Measurements from ENCODE around the gene CD300C.
"Not testable (repeated sequence)": the region's sequence is repeated elsewhere in the genome, so short reads cannot be mapped to it uniquely, and the experiment has no call there.

CD300C gene

GRCh38 chr17:74545843-74546230, at the start of gene CD300C:
Gene CD300C, minus strand, starts transcription at chr17:74546115. Its CDS starts 333 bp downstream, at chr17:74545782.
- no peak for DNase-seq (ENCODE audit: low read depth in 2 of 2)

GRCh38 chr17:74595037-74595750, 49.3 kb upstream of the CD300C start:
- no peak for DNase-seq (ENCODE audit: low read depth in 2 of 2)

- no peak for DNase-seq (ENCODE audit: low read depth in 2 of 2)
Measured at GRCh38 chr17:74592087-74592990, 46.4 kb upstream of the CD300C start, which contains the start of gene CD300LD. Gene CD300LD, minus strand, starts transcription at chr17:74592283. Its CDS starts 81 bp downstream, at chr17:74592202.

- DNase-seq (ENCODE audit: low read depth in 2 of 2): no peak
Measured at GRCh38 chr17:74591503-74591902, 45.6 kb upstream of the CD300C start.

- no peak for DNase-seq (ENCODE audit: low read depth in 2 of 2)
Measured at GRCh38 chr17:74585711-74586110, 39.8 kb upstream of the CD300C start.

- no peak for DNase-seq (ENCODE audit: low read depth in 2 of 2)
Measured at GRCh38 chr17:74584292-74585060, 38.6 kb upstream of the CD300C start.

- no peak for DNase-seq (ENCODE audit: low read depth in 2 of 2)
Measured at GRCh38 chr17:74582633-74583032, 36.7 kb upstream of the CD300C start.

GRCh38 chr17:74579900-74580299, 34.0 kb upstream of the CD300C start:
- DNase-seq (ENCODE audit: low read depth in 2 of 2): no peak

GRCh38 chr17:74578979-74579378, 33.1 kb upstream of the CD300C start:
- DNase-seq (ENCODE audit: low read depth in 2 of 2): no peak

GRCh38 chr17:74574489-74575142, 28.7 kb upstream of the CD300C start:
- DNase-seq (ENCODE audit: low read depth in 2 of 2): no peak

- DNase-seq (ENCODE audit: low read depth in 2 of 2): not testable (repeated sequence)
Measured at GRCh38 chr17:74573635-74574034, 27.7 kb upstream of the CD300C start.

- no peak for DNase-seq (ENCODE audit: low read depth in 2 of 2)
Measured at GRCh38 chr17:74573169-74573568, 27.3 kb upstream of the CD300C start.

- DNase-seq (ENCODE audit: low read depth in 2 of 2): no peak
Measured at GRCh38 chr17:74571621-74572270, 25.8 kb upstream of the CD300C start.

- no peak for DNase-seq (ENCODE audit: low read depth in 2 of 2)
Measured at GRCh38 chr17:74569020-74570003, 23.4 kb upstream of the CD300C start.

- DNase-seq (ENCODE audit: low read depth in 2 of 2): no peak
Measured at GRCh38 chr17:74568106-74568873, 22.4 kb upstream of the CD300C start.

GRCh38 chr17:74567397-74567796, 21.5 kb upstream of the CD300C start, which contains the start of gene CD300H:
Gene CD300H, minus strand, starts transcription at chr17:74567509.
- DNase-seq (ENCODE audit: low read depth in 2 of 2): no peak

- no peak for DNase-seq (ENCODE audit: low read depth in 2 of 2)
Measured at GRCh38 chr17:74566132-74566753, 20.3 kb upstream of the CD300C start.

- DNase-seq (ENCODE audit: low read depth in 2 of 2): no peak
Measured at GRCh38 chr17:74565126-74565525, 19.2 kb upstream of the CD300C start.

Measured in stimulated activated CD8-positive, alpha-beta memory T cell treated with anti-CD3 and anti-CD28 coated beads, Interleukin-7, amount 100 ng/mL, for 1 hour (primary cell).